Hepatocyte (in vitro differentiated cells): Measurements from ENCODE around the gene CYP27C1.

Experiments used
- CTCF ChIP-seq: fragments of 200-600 bp; sonication (generic); IDR thresholded peaks from 2 replicates; pipeline ENCODE4 v1.5.1; 2016; ENCODE audit warnings: antibody characterized with exemption, mild to moderate bottlenecking; ENCODE audit not compliant: poor library complexity
- EZH2 ChIP-seq: fragments of 200-600 bp; sonication (generic); IDR thresholded peaks from 2 replicates; pipeline ENCODE4 v1.6.1; 2016; ENCODE audit warnings: antibody characterized with exemption, mild to moderate bottlenecking, borderline replicate concordance
- EZH2phosphoT487 ChIP-seq: fragments of 200-600 bp; sonication (generic); IDR thresholded peaks from one replicate; pipeline ENCODE4 v1.6.1; 2018; ENCODE audit warnings: antibody characterized with exemption, mild to moderate bottlenecking, low read depth, moderate library complexity; ENCODE audit not compliant: unreplicated experiment, severe bottlenecking

- TF ChIP-seq CTCF (no peak), EZH2phosphoT487 (no peak), EZH2 (no peak)
Measured at GRCh38 chr2:127181851-127182250, 38.2 kb downstream of the CYP27C1 start.
